HG03457 (cell line): ENCODE data around the gene CTDSPL.
"Not testable (repeated sequence)": the region's sequence is repeated elsewhere in the genome, so short reads cannot be mapped to it uniquely, and the experiment has no call there.

Source experiments
- ATAC-seq: cut with Tn5 transposase; IDR thresholded peaks from one replicate; pipeline ENCODE4 v1.9.1; 2021; ENCODE audit warnings: moderate number of reproducible peaks; ENCODE audit not compliant: unreplicated experiment

CTDSPL gene

GRCh38 chr3:37861620-37862041 lies at the start of gene CTDSPL:
TSS of gene CTDSPL (plus strand) at chr3:37861880. CDS start at chr3:37862200, 320 bp downstream.
- ATAC-seq = no peak

- no peak for ATAC-seq
Observed at GRCh38 chr3:37812499-37812896, 49.2 kb upstream of the CTDSPL start.

- ATAC-seq = no peak
Observed at GRCh38 chr3:37813403-37813802, 48.3 kb upstream of the CTDSPL start.

- ATAC-seq = no peak
Observed at GRCh38 chr3:37814547-37814946, 47.1 kb upstream of the CTDSPL start.

GRCh38 chr3:37815156-37815555 lies 46.5 kb upstream of the CTDSPL start:
- not testable (repeated sequence) for ATAC-seq

GRCh38 chr3:37816271-37816670 lies 45.4 kb upstream of the CTDSPL start:
- no peak for ATAC-seq

GRCh38 chr3:37819591-37819990 lies 42.1 kb upstream of the CTDSPL start:
- ATAC-seq = no peak

- no peak for ATAC-seq
Observed at GRCh38 chr3:37820286-37820685, 41.4 kb upstream of the CTDSPL start.

- ATAC-seq = no peak
Observed at GRCh38 chr3:37823189-37823588, 38.5 kb upstream of the CTDSPL start.

GRCh38 chr3:37824090-37824953 lies 37.4 kb upstream of the CTDSPL start:
- ATAC-seq = no peak

- ATAC-seq = no peak
Observed at GRCh38 chr3:37824954-37825328, 36.7 kb upstream of the CTDSPL start.

- no peak for ATAC-seq
Observed at GRCh38 chr3:37825744-37826400, 35.8 kb upstream of the CTDSPL start.

- no peak for ATAC-seq
Observed at GRCh38 chr3:37826502-37826901, 35.2 kb upstream of the CTDSPL start.

GRCh38 chr3:37826933-37827332 lies 34.7 kb upstream of the CTDSPL start:
- ATAC-seq = no peak

- no peak for ATAC-seq
Observed at GRCh38 chr3:37832480-37832879, 29.2 kb upstream of the CTDSPL start.

GRCh38 chr3:37833302-37834186 lies 28.1 kb upstream of the CTDSPL start:
- no peak for ATAC-seq

GRCh38 chr3:37836589-37836988 lies 25.1 kb upstream of the CTDSPL start:
- no peak for ATAC-seq

- no peak for ATAC-seq
Observed at GRCh38 chr3:37847689-37848088, 14.0 kb upstream of the CTDSPL start.

- no peak for ATAC-seq
Observed at GRCh38 chr3:37849146-37849923, 12.3 kb upstream of the CTDSPL start.

GRCh38 chr3:37852097-37852496 lies 9.6 kb upstream of the CTDSPL start:
- no peak for ATAC-seq

GRCh38 chr3:37852771-37853170 lies 8.9 kb upstream of the CTDSPL start:
- ATAC-seq = no peak
